Activated T-cell treated with anti-CD3 and anti-CD28 coated beads for 1 hour (primary cell): ENCODE data around the gene RND3.

Source experiments
- DNase-seq: peaks from one replicate; pipeline ENCODE4 v3.0.0-alpha.2; 2020; ENCODE audit warnings: low read depth

RND3 gene

GRCh38 chr2:150441226-150441625 is 46.2 kb downstream of the RND3 start:
- no peak for DNase-seq

- DNase-seq, result no peak
Observed at GRCh38 chr2:150438654-150439053, 48.8 kb downstream of the RND3 start.

- DNase-seq, result no peak
Observed at GRCh38 chr2:150438041-150438440, 49.4 kb downstream of the RND3 start.

GRCh38 chr2:150432312-150432625 is 55.2 kb downstream of the RND3 start:
- no peak for DNase-seq

- no peak for DNase-seq
Observed at GRCh38 chr2:150431561-150432311, 55.7 kb downstream of the RND3 start.

GRCh38 chr2:150429384-150429961 is 58.0 kb downstream of the RND3 start:
- no peak for DNase-seq

- DNase-seq, result no peak
Observed at GRCh38 chr2:150428641-150429040, 58.8 kb downstream of the RND3 start.

GRCh38 chr2:150427298-150427697 is 60.2 kb downstream of the RND3 start:
- no peak for DNase-seq

GRCh38 chr2:150426724-150427123 is 60.7 kb downstream of the RND3 start:
- no peak for DNase-seq

GRCh38 chr2:150426315-150426714 is 61.2 kb downstream of the RND3 start:
- DNase-seq, result no peak

GRCh38 chr2:150425121-150425955 is 62.1 kb downstream of the RND3 start:
- DNase-seq, result no peak

- DNase-seq, result no peak
Observed at GRCh38 chr2:150424406-150424805, 63.1 kb downstream of the RND3 start.

GRCh38 chr2:150421126-150421651 is 66.3 kb downstream of the RND3 start:
- no peak for DNase-seq

- no peak for DNase-seq
Observed at GRCh38 chr2:150418916-150419315, 68.6 kb downstream of the RND3 start.
